Measurements from ENCODE around the gene PRDM15.

Gene PRDM15

GRCh38 chr21:41879190-41879998 lies at the start of gene PRDM15:
Gene PRDM15 (minus strand): TSS chr21:41879344. CDS start chr21:41860363, 18,981 bp downstream.
- peak; percentile 79 for DNase-seq

GRCh38 chr21:41928621-41929220 lies 49.6 kb upstream of the PRDM15 start:
- DNase-seq: no peak

- DNase-seq: no peak
Observed at GRCh38 chr21:41927727-41928409, 48.7 kb upstream of the PRDM15 start.

- no peak for DNase-seq
Observed at GRCh38 chr21:41926807-41927171, 47.6 kb upstream of the PRDM15 start.

- peak; percentile 20 for DNase-seq
Observed at GRCh38 chr21:41926117-41926806, 47.1 kb upstream of the PRDM15 start.

- DNase-seq: no peak
Observed at GRCh38 chr21:41925767-41926116, 46.6 kb upstream of the PRDM15 start.

GRCh38 chr21:41924368-41924754 lies 45.2 kb upstream of the PRDM15 start:
- no peak for DNase-seq

- DNase-seq: no peak
Observed at GRCh38 chr21:41923631-41924367, 44.7 kb upstream of the PRDM15 start.

- no peak for DNase-seq
Observed at GRCh38 chr21:41923186-41923585, 44.0 kb upstream of the PRDM15 start.

- DNase-seq: no peak
Observed at GRCh38 chr21:41921021-41921420, 41.9 kb upstream of the PRDM15 start.

GRCh38 chr21:41920476-41920875 lies 41.3 kb upstream of the PRDM15 start:
- no peak for DNase-seq

GRCh38 chr21:41919666-41920398 lies 40.7 kb upstream of the PRDM15 start:
- no peak for DNase-seq

- no peak for DNase-seq
Observed at GRCh38 chr21:41918561-41919358, 39.6 kb upstream of the PRDM15 start.

GRCh38 chr21:41917531-41917930 lies 38.4 kb upstream of the PRDM15 start:
- no peak for DNase-seq

- no peak for DNase-seq
Observed at GRCh38 chr21:41916888-41917433, 37.8 kb upstream of the PRDM15 start.

GRCh38 chr21:41914965-41915364 lies 35.8 kb upstream of the PRDM15 start:
- no peak for DNase-seq

GRCh38 chr21:41914358-41914757 lies 35.2 kb upstream of the PRDM15 start:
- DNase-seq: no peak

- no peak for DNase-seq
Observed at GRCh38 chr21:41913230-41913629, 34.1 kb upstream of the PRDM15 start.

- no peak for DNase-seq
Observed at GRCh38 chr21:41908829-41909228, 29.7 kb upstream of the PRDM15 start.

- no peak for DNase-seq
Observed at GRCh38 chr21:41907496-41908258, 28.5 kb upstream of the PRDM15 start.

All from activated gamma-delta T cell treated with Interleukin-2 at 50 U/mL for 16 hours (primary cell).